RWPE2 (cell line): Measurements from ENCODE around the gene DCLK2.

ENCODE experiments used
- ATAC-seq: fragments of 200-7000 bp; cut with Tn5 transposase; 3 replicates; pipeline ENCODE4 v1.9.1; 2021; ENCODE audit warnings: low read depth
- DNase-seq: peaks from one replicate; pipeline ENCODE4 v3.0.0-alpha.2; 2020; ENCODE audit warnings: low spot score
- H3K27ac ChIP-seq: fragments of 450-650 bp; 2 replicates; pipeline ENCODE4 v1.5.1; 2017; ENCODE audit warnings: mild to moderate bottlenecking; ENCODE audit not compliant: poor library complexity, severe bottlenecking
- H3K27me3 ChIP-seq: fragments of 250-450 bp; sonication (Bioruptor Pico); 2 replicates; pipeline ENCODE4 v1.5.1; 2021; ENCODE audit warnings: mild to moderate bottlenecking, moderate library complexity; ENCODE audit not compliant: insufficient read depth, poor library complexity, severe bottlenecking
- H3K36me3 ChIP-seq: fragments of 250-450 bp; sonication (Bioruptor Pico); 2 replicates; pipeline ENCODE4 v1.5.1; 2020; ENCODE audit warnings: low read depth, mild to moderate bottlenecking, moderate library complexity
- H3K4me1 ChIP-seq: fragments of 250-450 bp; sonication (Bioruptor Pico); 2 replicates; pipeline ENCODE4 v1.5.1; 2021; ENCODE audit warnings: mild to moderate bottlenecking, moderate library complexity; ENCODE audit not compliant: insufficient read depth, poor library complexity, severe bottlenecking
- H3K4me3 ChIP-seq: fragments of 250-450 bp; sonication (Bioruptor Pico); 2 replicates; pipeline ENCODE4 v1.5.1; 2021; ENCODE audit warnings: mild to moderate bottlenecking, moderate library complexity; ENCODE audit not compliant: severe bottlenecking
- H3K9me3 ChIP-seq: fragments of 250-450 bp; sonication (Bioruptor Pico); 2 replicates; pipeline ENCODE4 v1.5.1; 2021; ENCODE audit warnings: mild to moderate bottlenecking, moderate library complexity; ENCODE audit not compliant: severe bottlenecking
- TF ChIP-seq, protein P1 (sequence below): fragments of 450-650 bp; IDR thresholded peaks from one replicate; pipeline ENCODE4 v1.5.1; 2017; ENCODE audit warnings: mild to moderate bottlenecking, moderate library complexity; ENCODE audit not compliant: poor library complexity, severe bottlenecking

DCLK2 gene

DNA sequence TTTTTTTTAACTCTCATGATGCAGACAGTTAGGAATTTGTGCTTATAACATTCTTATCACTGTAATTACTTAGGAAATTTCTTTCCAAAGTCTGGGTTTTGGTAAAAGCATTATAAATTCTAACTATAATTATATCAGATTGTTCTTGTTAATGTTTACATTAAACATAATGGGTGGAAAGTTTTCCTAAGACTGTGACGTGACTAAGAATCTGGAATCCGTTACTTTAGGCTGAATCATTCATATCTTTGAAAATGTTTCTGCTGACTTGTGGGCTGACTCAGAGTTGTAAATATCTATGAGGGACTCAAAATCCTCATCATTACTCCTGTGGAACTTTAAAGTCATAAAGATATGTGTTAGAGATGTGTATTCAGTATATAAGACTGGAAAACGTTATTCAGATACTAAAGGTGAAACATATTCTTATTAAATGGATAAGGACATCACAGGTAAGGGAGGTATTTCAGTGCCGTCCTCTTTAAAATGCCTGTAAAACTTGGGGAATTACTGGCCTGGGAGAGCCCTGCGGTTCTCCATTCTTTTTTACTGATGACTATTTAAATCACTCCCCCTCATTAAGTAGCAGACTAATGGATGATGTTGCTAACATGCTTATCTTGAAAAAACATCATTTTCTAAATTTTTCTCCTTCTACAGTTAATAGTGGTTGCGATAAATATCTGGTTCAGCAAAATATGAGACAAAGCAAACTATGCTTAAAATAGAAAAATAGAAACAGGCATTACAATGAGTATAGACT is 159.0 kb downstream of the DCLK2 start:
- no peak for DNase-seq
- Histone ChIP-seq H3K4me3 (no peak overlapping the region), H3K36me3 (no peaks in the 10 kb centered on the region), H3K27ac (peak overlapping the region; percentile 61), H3K4me1 (peaks cover 15% of the 10 kb centered on the region), H3K9me3 (no peaks in the 10 kb centered on the region), H3K27me3 (no peaks in the 10 kb centered on the region)
- TF ChIP-seq, protein P1, sequence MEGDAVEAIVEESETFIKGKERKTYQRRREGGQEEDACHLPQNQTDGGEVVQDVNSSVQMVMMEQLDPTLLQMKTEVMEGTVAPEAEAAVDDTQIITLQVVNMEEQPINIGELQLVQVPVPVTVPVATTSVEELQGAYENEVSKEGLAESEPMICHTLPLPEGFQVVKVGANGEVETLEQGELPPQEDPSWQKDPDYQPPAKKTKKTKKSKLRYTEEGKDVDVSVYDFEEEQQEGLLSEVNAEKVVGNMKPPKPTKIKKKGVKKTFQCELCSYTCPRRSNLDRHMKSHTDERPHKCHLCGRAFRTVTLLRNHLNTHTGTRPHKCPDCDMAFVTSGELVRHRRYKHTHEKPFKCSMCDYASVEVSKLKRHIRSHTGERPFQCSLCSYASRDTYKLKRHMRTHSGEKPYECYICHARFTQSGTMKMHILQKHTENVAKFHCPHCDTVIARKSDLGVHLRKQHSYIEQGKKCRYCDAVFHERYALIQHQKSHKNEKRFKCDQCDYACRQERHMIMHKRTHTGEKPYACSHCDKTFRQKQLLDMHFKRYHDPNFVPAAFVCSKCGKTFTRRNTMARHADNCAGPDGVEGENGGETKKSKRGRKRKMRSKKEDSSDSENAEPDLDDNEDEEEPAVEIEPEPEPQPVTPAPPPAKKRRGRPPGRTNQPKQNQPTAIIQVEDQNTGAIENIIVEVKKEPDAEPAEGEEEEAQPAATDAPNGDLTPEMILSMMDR = no peak
- peak; percentile 93 for ATAC-seq

DNA sequence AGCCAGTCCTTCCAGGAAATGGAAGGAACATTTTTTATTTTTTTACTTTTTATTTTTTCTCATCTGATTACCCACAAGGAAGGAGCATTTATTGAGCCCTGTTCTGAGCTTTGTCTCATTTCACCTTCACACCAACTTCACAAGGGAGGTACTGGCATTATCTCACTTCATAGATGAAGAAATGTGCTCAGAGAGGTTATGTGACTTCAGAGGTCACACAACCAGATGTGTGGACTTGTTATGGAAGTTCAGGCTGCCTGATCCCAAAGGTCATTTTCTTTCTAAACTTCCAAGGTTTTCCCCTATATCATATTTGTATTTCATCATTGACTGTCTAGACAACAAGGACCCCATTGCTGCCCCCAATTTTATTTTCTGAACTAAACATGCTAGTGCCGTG is 160.3 kb downstream of the DCLK2 start:
- H3K27ac ChIP-seq = no peak overlapping the region
- no peaks in the 10 kb centered on the region for H3K27me3 ChIP-seq
- no peak for ATAC-seq
- H3K9me3 ChIP-seq = no peaks in the 10 kb centered on the region
- H3K4me1 ChIP-seq = peaks cover 15% of the 10 kb centered on the region
- TF ChIP-seq, protein P1 = no peak
- no peak for DNase-seq
- H3K36me3 ChIP-seq = no peaks in the 10 kb centered on the region
- no peak overlapping the region for H3K4me3 ChIP-seq

GRCh38 chr4:150240011-150240410 is 161.8 kb downstream of the DCLK2 start:
- TF ChIP-seq, protein P1 = no peak
- Histone ChIP-seq H3K9me3 (no peaks in the 10 kb centered on the region), H3K27me3 (no peaks in the 10 kb centered on the region), H3K4me3 (no peak overlapping the region), H3K27ac (no peak overlapping the region), H3K36me3 (no peaks in the 10 kb centered on the region), H3K4me1 (peaks cover 15% of the 10 kb centered on the region)
- DNase-seq = no peak
- ATAC-seq = no peak

GRCh38 chr4:150242820-150243458 is 164.7 kb downstream of the DCLK2 start:
- ATAC-seq = no peak
- Histone ChIP-seq H3K4me3 (no peak overlapping the region), H3K9me3 (no peaks in the 10 kb centered on the region), H3K36me3 (no peaks in the 10 kb centered on the region), H3K27ac (no peak overlapping the region), H3K4me1 (no peaks in the 10 kb centered on the region), H3K27me3 (no peaks in the 10 kb centered on the region)
- TF ChIP-seq, protein P1 = peak; percentile 86
- DNase-seq = no peak

GRCh38 chr4:150243932-150244331 is 165.7 kb downstream of the DCLK2 start:
- TF ChIP-seq, protein P1 = no peak
- H3K9me3 ChIP-seq = no peaks in the 10 kb centered on the region
- no peaks in the 10 kb centered on the region for H3K27me3 ChIP-seq
- no peak overlapping the region for H3K27ac ChIP-seq
- H3K4me1 ChIP-seq = no peaks in the 10 kb centered on the region
- no peak for ATAC-seq
- no peak overlapping the region for H3K4me3 ChIP-seq
- H3K36me3 ChIP-seq = no peaks in the 10 kb centered on the region
- DNase-seq = no peak
